ENCODE data around the gene BCL2L1.

The BCL2L1 gene

DNA sequence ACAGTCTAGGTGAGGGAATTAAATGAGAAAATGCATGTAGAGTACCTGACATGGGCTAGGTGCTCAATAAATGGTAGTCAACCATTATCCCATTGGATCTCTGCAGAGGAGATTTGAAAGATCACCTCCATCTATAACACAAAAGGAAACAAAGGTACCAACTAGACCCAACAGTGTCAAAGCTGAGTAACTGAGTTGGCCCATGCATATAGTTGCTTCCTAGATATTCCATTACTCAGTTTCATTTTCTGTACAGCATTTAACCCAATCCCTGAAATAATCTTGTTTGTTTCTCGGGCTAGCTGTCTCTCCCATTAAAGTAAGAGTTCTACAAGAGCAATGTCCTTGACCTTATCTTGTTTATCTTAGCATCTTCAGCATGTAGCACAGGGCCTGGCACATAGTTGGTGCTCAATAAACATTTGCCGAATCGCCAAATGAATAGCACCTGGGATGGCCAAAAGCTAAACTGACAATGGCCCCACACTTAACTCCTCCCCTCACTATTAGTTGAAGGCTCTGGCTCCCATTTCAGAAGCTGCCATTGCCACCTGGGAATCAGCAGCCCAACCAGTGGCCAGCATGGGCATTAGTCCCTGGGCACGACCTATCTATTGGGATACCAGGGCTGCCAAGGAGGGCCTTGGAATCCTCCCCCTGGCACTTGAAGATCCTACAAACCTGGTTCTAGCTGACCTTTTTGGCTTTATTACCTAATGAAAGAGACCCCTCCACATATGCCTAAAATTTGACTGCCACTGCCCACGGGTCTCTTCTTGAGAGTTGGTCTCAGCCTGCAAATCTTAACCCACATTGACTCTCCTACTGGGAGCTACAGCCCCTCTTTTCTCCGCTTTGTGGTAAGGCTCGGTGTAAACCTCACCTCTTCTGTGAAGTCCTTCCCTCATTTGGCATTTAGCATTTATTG lies 22.6 kb downstream of the BCL2L1 start:
- Histone ChIP-seq H2AFZ (ENCODE audit: low read depth, low read length) (no peak overlapping the region), H3K9me3 (ENCODE audit: low read length) (peaks cover 2% of the 10 kb centered on the region), H3K4me1 (ENCODE audit: insufficient read depth, low read length) (no peaks in the 10 kb centered on the region), H3K27me3 (ENCODE audit: insufficient read depth, low read length) (no peaks in the 10 kb centered on the region), H3K4me3 (ENCODE audit: low read length) (no peak overlapping the region), H3K36me3 (ENCODE audit: insufficient read depth, low read length) (peaks cover 22% of the 10 kb centered on the region)

DNA sequence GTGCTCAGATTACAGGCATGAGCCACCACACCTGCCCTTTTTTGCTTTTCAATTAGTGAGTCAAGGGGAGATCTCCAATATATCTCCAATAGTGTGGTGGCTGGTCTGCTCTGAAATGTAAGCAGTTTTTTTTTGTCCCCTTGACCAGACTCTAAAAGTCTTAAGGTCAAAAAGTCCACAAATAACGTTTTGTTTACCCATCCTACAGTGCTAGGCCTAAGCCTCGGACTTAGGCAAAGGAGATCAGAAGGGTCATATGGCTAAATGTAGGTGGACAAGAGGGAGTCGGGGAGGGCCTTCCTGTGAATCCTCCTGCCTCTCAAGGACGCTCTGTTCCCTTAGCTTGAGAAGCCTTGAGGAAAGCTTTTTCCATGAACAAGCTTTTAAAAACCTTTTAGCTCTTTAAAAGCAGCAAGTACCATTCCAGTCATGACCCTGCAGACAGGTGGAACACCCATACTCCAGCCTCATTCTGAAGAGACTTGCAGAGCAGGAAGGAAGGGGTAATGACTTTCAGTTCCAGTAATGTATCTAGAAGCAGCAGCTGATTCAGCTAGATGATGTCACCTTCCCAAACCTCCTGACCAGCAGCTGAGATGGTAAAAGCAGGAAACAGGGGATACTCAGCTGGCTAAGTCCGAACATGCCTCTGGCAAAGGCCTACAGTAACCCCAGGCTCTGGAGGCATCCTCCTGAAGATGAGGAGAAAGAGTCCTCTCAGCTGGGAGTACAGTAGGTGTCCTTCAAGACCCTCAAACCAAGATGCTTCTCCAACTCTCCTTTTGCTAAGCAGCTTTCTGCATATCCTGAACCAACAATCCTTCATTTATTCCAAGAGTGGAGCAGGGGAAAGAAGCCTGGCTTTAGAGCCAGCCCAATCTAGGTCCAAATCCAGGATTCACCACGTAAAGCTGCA lies 23.6 kb downstream of the BCL2L1 start:
- no peaks in the 10 kb centered on the region for H3K27me3 ChIP-seq (ENCODE audit: insufficient read depth, low read length)
- peaks cover 2% of the 10 kb centered on the region for H3K9me3 ChIP-seq (ENCODE audit: low read length)
- H3K36me3 ChIP-seq (ENCODE audit: insufficient read depth, low read length): peaks cover 15% of the 10 kb centered on the region
- no peak overlapping the region for H2AFZ ChIP-seq (ENCODE audit: low read depth, low read length)
- H3K4me3 ChIP-seq (ENCODE audit: low read length): no peak overlapping the region
- H3K4me1 ChIP-seq (ENCODE audit: insufficient read depth, low read length): no peaks in the 10 kb centered on the region

DNA sequence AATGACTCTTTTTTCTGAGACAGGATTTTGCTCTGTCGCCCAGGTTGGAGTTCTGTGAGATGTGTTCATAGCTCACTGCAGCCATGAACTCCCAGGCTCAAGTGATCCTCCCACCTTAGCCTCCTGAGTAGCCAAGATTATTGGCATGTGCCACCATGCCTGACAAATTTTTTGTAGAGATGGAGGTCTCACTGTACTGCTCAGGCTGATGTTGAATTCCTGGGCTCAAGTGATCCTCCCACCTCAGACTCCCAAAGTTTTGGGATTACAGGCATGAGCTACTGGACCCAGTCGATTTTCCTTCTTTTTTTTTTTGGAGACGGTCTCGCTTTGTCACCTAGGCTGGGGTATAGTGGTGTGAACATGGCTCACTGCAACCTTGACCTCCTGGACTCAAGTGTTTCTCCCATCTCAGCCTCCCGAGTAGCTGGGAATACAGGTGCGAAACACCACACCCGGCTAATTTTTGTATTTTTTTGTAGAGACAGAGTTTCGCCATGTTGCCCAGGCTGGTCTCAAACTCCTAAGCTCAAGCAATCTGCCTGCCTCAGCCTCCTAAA lies 24.3 kb downstream of the BCL2L1 start:
- Histone ChIP-seq H3K36me3 (ENCODE audit: insufficient read depth, low read length) (peaks cover 22% of the 10 kb centered on the region), H3K4me3 (ENCODE audit: low read length) (no peak overlapping the region), H2AFZ (ENCODE audit: low read depth, low read length) (no peak overlapping the region), H3K4me1 (ENCODE audit: insufficient read depth, low read length) (no peaks in the 10 kb centered on the region), H3K27me3 (ENCODE audit: insufficient read depth, low read length) (no peaks in the 10 kb centered on the region), H3K9me3 (ENCODE audit: low read length) (peaks cover 2% of the 10 kb centered on the region)

GRCh38 chr20:31695849-31696804 lies 26.5 kb downstream of the BCL2L1 start:
- Histone ChIP-seq H3K36me3 (ENCODE audit: insufficient read depth, low read length) (peaks cover 22% of the 10 kb centered on the region), H3K4me1 (ENCODE audit: insufficient read depth, low read length) (no peaks in the 10 kb centered on the region), H3K4me3 (ENCODE audit: low read length) (no peak overlapping the region), H3K9me3 (ENCODE audit: low read length) (no peaks in the 10 kb centered on the region), H3K27me3 (ENCODE audit: insufficient read depth, low read length) (no peaks in the 10 kb centered on the region), H2AFZ (ENCODE audit: low read depth, low read length) (no peak overlapping the region)

GRCh38 chr20:31694842-31695593 lies 27.6 kb downstream of the BCL2L1 start:
- Histone ChIP-seq H3K27me3 (ENCODE audit: insufficient read depth, low read length) (no peaks in the 10 kb centered on the region), H2AFZ (ENCODE audit: low read depth, low read length) (no peak overlapping the region)

DNA sequence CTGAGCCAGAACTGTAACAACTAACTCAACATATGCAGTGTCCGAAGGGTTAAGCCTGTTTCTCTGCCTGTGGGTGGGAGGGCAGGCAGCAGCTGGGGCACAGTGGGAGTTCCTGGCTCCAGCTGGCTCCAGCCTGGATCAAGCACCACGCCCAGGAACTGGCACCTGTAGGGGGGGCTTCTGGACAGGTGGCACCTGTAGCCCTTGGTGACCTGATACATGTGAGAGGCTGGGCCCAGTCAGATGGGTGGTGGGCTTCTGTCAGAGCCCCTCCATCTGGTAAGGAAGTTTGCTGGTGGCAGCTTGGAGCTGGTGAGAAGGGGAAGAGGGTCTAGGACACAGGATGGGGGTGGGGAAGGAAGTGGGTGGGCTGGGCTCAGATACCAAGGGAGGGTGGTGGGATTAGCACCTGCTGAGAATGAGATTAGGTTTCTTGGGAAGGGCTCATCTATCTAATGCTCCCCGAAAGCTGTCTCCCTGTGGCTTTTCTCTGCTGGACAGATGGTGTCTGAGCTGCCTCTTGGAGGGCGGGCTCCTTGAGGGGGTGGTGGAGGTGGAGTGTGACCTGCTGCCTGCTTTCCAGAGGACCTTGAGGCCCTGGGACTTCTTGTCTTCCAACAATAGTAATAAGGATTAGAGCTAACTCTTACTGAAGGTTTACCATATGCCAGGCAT lies 28.5 kb downstream of the BCL2L1 start:
- H3K36me3 ChIP-seq (ENCODE audit: insufficient read depth, low read length): peaks cover 24% of the 10 kb centered on the region

More at GRCh38 chr20:31694842-31695593, 27.6 kb downstream of the BCL2L1 start:
- Histone ChIP-seq H3K36me3 (ENCODE audit: insufficient read depth, low read length) (peaks cover 24% of the 10 kb centered on the region), H3K9me3 (ENCODE audit: low read length) (no peaks in the 10 kb centered on the region), H3K4me3 (ENCODE audit: low read length) (no peak overlapping the region), H3K4me1 (ENCODE audit: insufficient read depth, low read length) (no peaks in the 10 kb centered on the region)

DNA sequence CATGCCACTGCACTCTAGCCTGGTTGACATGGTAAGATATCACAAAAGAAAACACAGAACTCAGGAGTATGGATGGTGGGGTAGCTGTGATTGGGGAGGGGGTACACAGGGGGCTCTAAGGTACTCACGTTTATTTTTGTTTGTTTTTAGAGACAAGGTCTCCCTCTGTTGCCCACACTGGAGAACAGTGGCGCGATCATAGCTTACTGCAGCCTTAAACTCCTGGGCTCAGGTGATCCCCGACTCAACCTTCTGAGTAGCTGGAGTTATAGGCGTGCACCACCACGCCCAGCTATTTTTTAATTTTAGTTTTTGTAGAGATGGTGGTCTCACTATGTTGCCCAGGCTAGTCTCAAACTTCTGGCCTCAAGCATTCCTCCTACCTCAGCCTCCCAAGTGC lies 29.3 kb downstream of the BCL2L1 start:
- Histone ChIP-seq H3K4me1 (ENCODE audit: insufficient read depth, low read length) (no peaks in the 10 kb centered on the region), H3K4me3 (ENCODE audit: low read length) (no peak overlapping the region), H3K36me3 (ENCODE audit: insufficient read depth, low read length) (peaks cover 29% of the 10 kb centered on the region), H3K9me3 (ENCODE audit: low read length) (no peaks in the 10 kb centered on the region), H2AFZ (ENCODE audit: low read depth, low read length) (no peak overlapping the region), H3K27me3 (ENCODE audit: insufficient read depth, low read length) (no peaks in the 10 kb centered on the region)

More for the DNA sequence above, 28.5 kb downstream of the BCL2L1 start:
- no peaks in the 10 kb centered on the region for H3K9me3 ChIP-seq (ENCODE audit: low read length)
- no peaks in the 10 kb centered on the region for H3K4me1 ChIP-seq (ENCODE audit: insufficient read depth, low read length)
- no peak overlapping the region for H2AFZ ChIP-seq (ENCODE audit: low read depth, low read length)
- no peaks in the 10 kb centered on the region for H3K27me3 ChIP-seq (ENCODE audit: insufficient read depth, low read length)
- H3K4me3 ChIP-seq (ENCODE audit: low read length): no peak overlapping the region

DNA sequence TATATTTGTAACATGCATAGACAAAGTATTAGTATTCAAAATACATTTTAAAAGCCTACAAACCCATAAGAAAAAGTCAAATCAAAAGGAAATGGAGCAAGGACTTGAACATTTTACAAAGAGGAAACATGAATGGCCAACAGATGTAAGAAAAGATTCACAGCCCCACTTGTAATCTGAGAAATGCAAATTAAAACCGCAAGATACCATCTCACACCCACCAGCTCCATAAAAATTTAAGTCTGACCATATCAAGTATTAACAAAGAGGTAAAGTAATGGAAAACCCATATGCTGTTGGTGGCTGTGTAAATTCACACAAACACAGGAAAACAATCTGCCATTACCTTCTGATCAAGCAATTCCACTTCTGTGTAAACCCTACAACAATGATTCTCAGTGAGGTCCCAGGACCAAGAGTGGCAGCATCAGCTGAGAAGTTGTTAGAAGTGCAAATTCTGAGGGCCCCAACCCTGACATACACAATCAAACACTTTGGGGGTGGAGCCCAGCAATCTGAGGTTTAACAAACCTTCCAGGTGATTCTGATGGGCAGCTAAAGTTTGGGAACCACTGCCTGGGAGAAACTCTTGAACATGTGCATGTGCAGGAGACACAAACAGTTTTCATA lies 30.9 kb downstream of the BCL2L1 start:
- no peaks in the 10 kb centered on the region for H3K27me3 ChIP-seq (ENCODE audit: insufficient read depth, low read length)
- peaks cover 40% of the 10 kb centered on the region for H3K36me3 ChIP-seq (ENCODE audit: insufficient read depth, low read length)
- peaks cover 3% of the 10 kb centered on the region for H3K9me3 ChIP-seq (ENCODE audit: low read length)
- H3K4me1 ChIP-seq (ENCODE audit: insufficient read depth, low read length): no peaks in the 10 kb centered on the region
- H2AFZ ChIP-seq (ENCODE audit: low read depth, low read length): no peak overlapping the region
- H3K4me3 ChIP-seq (ENCODE audit: low read length): no peak overlapping the region

- Histone ChIP-seq H3K36me3 (ENCODE audit: insufficient read depth, low read length) (peaks cover 44% of the 10 kb centered on the region), H3K27me3 (ENCODE audit: insufficient read depth, low read length) (no peaks in the 10 kb centered on the region), H3K4me3 (ENCODE audit: low read length) (no peak overlapping the region), H3K4me1 (ENCODE audit: insufficient read depth, low read length) (no peaks in the 10 kb centered on the region), H3K9me3 (ENCODE audit: low read length) (peaks cover 6% of the 10 kb centered on the region), H2AFZ (ENCODE audit: low read depth, low read length) (no peak overlapping the region)
Observed at GRCh38 chr20:31690124-31690666, 32.5 kb downstream of the BCL2L1 start.

GRCh38 chr20:31689141-31689540 lies 33.5 kb downstream of the BCL2L1 start:
- Histone ChIP-seq H3K4me3 (ENCODE audit: low read length) (no peak overlapping the region), H2AFZ (ENCODE audit: low read depth, low read length) (no peak overlapping the region), H3K36me3 (ENCODE audit: insufficient read depth, low read length) (peaks cover 50% of the 10 kb centered on the region), H3K27me3 (ENCODE audit: insufficient read depth, low read length) (no peaks in the 10 kb centered on the region), H3K9me3 (ENCODE audit: low read length) (peaks cover 6% of the 10 kb centered on the region), H3K4me1 (ENCODE audit: insufficient read depth, low read length) (no peaks in the 10 kb centered on the region)

- H3K9me3 ChIP-seq (ENCODE audit: low read length): peaks cover 6% of the 10 kb centered on the region
- H3K4me1 ChIP-seq (ENCODE audit: insufficient read depth, low read length): no peaks in the 10 kb centered on the region
- H3K27me3 ChIP-seq (ENCODE audit: insufficient read depth, low read length): no peaks in the 10 kb centered on the region
- peaks cover 44% of the 10 kb centered on the region for H3K36me3 ChIP-seq (ENCODE audit: insufficient read depth, low read length)
- H3K4me3 ChIP-seq (ENCODE audit: low read length): no peak overlapping the region
- no peak overlapping the region for H2AFZ ChIP-seq (ENCODE audit: low read depth, low read length)
Observed at GRCh38 chr20:31687777-31688176, 34.9 kb downstream of the BCL2L1 start.
